Measurements from ENCODE around the gene TSPAN19. TPM values are rescaled to one million over a fixed set of nuclear protein-coding genes. Genes with fewer than 3 reads are reported as not detected.
"Not testable (repeated sequence)": the region's sequence is repeated elsewhere in the genome, so short reads cannot be mapped to it uniquely, and the experiment has no call there.

The TSPAN19 gene
- total and polyA plus RNA-seq, 12 donors: 0.33 to 0.40 (median 0.34) TPM; not detected in 9

GRCh38 chr12:85016413-85016812 lies 19.7 kb downstream of the TSPAN19 start:
- intact Hi-C loops (cut with DNase I): no loop called here
- TF ChIP-seq POLR2A (IDR thresholded peaks at IDR 0.05): no peak
- no peak for TF ChIP-seq CTCF (IDR thresholded peaks at IDR 0.05)
- Histone ChIP-seq H3K27ac (no peak overlapping the region), H3K4me3 (no peak overlapping the region), H3K9me3 (replicated peaks in 1 of 3) (no peaks in the 10 kb centered on the region), H3K4me1 (replicated peaks in 1 of 2) (no peaks in the 10 kb centered on the region), H3K27me3 (no peaks in the 10 kb centered on the region), H3K36me3 (replicated peaks in 1 of 2) (no peaks in the 10 kb centered on the region)
- 50 to 58% (median 56%) methylated on average over 1 of the region's 1 CpG for WGBS, 4 donors
- peak in 2 of 7 donors; percentile 1 to 16 for DNase-seq

DNA sequence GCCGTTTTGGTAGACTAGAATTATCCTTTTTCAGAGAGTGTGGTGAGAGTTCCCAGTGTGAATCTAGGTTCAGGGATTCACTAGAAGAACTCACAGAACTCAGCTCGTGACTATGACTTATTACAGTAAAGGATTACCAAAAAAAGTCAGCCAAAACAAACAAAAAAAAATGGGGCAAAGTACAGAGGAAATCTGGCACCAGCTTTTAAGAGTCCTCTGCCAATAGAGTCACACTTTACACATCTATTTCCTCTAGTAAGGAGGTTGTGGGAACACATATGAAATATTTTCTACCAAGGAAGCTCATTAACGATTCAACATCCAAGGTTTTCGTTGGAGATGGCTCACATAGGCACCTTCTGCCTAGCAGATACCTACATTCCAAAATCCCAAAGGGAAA lies 28.2 kb downstream of the TSPAN19 start:
- no peaks in the 10 kb centered on the region for H3K9me3 ChIP-seq (replicated peaks in 1 of 3)
- H3K27me3 ChIP-seq: no peaks in the 10 kb centered on the region
- 30 to 51% (median 36%) methylated on average over 4 of the region's 4 CpGs for WGBS, 4 donors
- H3K4me1 ChIP-seq (replicated peaks in 1 of 2): no peaks in the 10 kb centered on the region
- TF ChIP-seq CTCF (IDR thresholded peaks at IDR 0.05) (no peak), POLR2A (IDR thresholded peaks at IDR 0.05) (no peak)
- H3K4me3 ChIP-seq: no peak overlapping the region
- H3K27ac ChIP-seq: no peak overlapping the region
- no peaks in the 10 kb centered on the region for H3K36me3 ChIP-seq (replicated peaks in 1 of 2)
- no peak for DNase-seq
- intact Hi-C loops (cut with DNase I): no loop called here

DNA sequence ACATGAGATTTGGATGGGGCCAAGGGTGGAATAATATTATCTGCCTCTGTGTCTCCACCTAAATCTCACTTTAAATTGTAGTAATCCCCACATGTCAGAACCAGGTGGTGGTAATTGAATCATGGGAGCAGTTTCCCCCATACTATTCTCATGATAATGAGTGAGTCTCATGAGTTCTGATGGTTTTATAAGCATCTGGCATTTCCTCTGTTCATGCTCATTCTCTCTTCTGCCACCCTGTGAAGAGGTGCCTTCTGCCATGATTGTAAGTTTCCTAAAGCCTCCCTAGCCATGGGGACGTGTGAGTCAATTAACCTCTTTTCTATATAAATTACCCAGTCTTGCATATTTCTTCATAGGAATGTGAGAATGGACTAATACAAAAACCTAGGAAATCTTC lies 29.9 kb downstream of the TSPAN19 start:
- Histone ChIP-seq H3K4me3 (no peak overlapping the region), H3K27ac (no peak overlapping the region), H3K27me3 (no peaks in the 10 kb centered on the region), H3K9me3 (replicated peaks in 1 of 3) (no peaks in the 10 kb centered on the region), H3K4me1 (replicated peaks in 1 of 2) (no peaks in the 10 kb centered on the region), H3K36me3 (replicated peaks in 1 of 2) (no peaks in the 10 kb centered on the region)
- no peak for TF ChIP-seq POLR2A (IDR thresholded peaks at IDR 0.05)
- TF ChIP-seq CTCF (IDR thresholded peaks at IDR 0.05): no peak
- DNase-seq: no peak
- 28 to 52% (median 36%) methylated on average over 1 of the region's 1 CpG for WGBS, 4 donors
- intact Hi-C loops (cut with DNase I): no loop called here

GRCh38 chr12:85005615-85006014 lies 30.5 kb downstream of the TSPAN19 start:
- no peak for DNase-seq
- Histone ChIP-seq H3K9me3 (replicated peaks in 1 of 3) (no peaks in the 10 kb centered on the region), H3K27ac (no peak overlapping the region), H3K4me1 (replicated peaks in 1 of 2) (no peaks in the 10 kb centered on the region), H3K36me3 (replicated peaks in 1 of 2) (no peaks in the 10 kb centered on the region), H3K27me3 (no peaks in the 10 kb centered on the region), H3K4me3 (no peak overlapping the region)
- 80 to 87% (median 80%) methylated on average over 1 of the region's 1 CpG for whole genome bisulfite sequencing, 4 donors
- intact Hi-C loops (cut with DNase I): no loop called here
- TF ChIP-seq POLR2A (IDR thresholded peaks at IDR 0.05) (no peak), CTCF (IDR thresholded peaks at IDR 0.05) (no peak)

- 41 to 59% (median 56%) methylated on average over 2 of the region's 2 CpGs for WGBS, 4 donors
- H3K27ac ChIP-seq; H3K9me3 ChIP-seq (replicated peaks in 1 of 3); intact Hi-C loops (cut with DNase I); H3K27me3 ChIP-seq; H3K4me3 ChIP-seq; H3K4me1 ChIP-seq (replicated peaks in 1 of 2); DNase-seq; H3K36me3 ChIP-seq (replicated peaks in 1 of 2): not testable (repeated sequence)
Observed at GRCh38 chr12:85005047-85005446, 31.0 kb downstream of the TSPAN19 start.

All from adrenal gland (tissue), 12 donors.